Tibial nerve (tissue), 4 donors: ENCODE data around the gene CFHR5. TPM values are rescaled to one million over a fixed set of nuclear protein-coding genes. Genes with fewer than 3 reads are reported as not detected.
"Not testable (repeated sequence)": the region's sequence is repeated elsewhere in the genome, so short reads cannot be mapped to it uniquely, and the experiment has no call there.

Experiments used
- DNase-seq, 2 donors: peaks; one replicate each; pipeline ENCODE4 v3.0.0-alpha.2; 2019; ENCODE audit warnings: low spot score in 2 of 2
- H3K27ac ChIP-seq, 4 donors: fragments of 200-600 bp; sonication (generic) in 3 of 4; one replicate each; pipeline ENCODE4 v1.5.1; 2017 to 2019; ENCODE audit warnings: mild to moderate bottlenecking in 1 of 4
- H3K27me3 ChIP-seq, 2 donors: fragments of 200-600 bp; sonication (generic) in 1 of 2; one replicate each; pipeline versions ENCODE4 v1.5.1 to v1.6.0; 2017 to 2019
- H3K36me3 ChIP-seq, 3 donors: fragments of 200-600 bp; sonication (generic); one replicate each; pipeline ENCODE4 v1.5.1; 2018 to 2019
- H3K4me1 ChIP-seq, 4 donors: fragments of 200-600 bp; sonication (generic) in 3 of 4; one replicate each; pipeline ENCODE4 v1.5.1; 2017 to 2019
- H3K4me3 ChIP-seq, 4 donors: fragments of 200-600 bp; sonication (generic) in 3 of 4; one replicate each; pipeline ENCODE4 v1.5.1; 2017 to 2019; ENCODE audit warnings: mild to moderate bottlenecking in 1 of 4, moderate library complexity in 1 of 4
- H3K9me3 ChIP-seq, 4 donors: fragments of 200-600 bp; sonication (generic) in 3 of 4; one replicate each; pipeline ENCODE4 v1.5.1; 2017 to 2019
- EP300 ChIP-seq, 2 donors: sonication (generic); formaldehyde crosslinking; IDR thresholded peaks; one replicate each; pipeline ENCODE4 v1.6.1; 2017; ENCODE audit warnings: antibody characterized with exemption in 2 of 2, mild to moderate bottlenecking in 1 of 2
- POLR2A ChIP-seq, 2 donors: fragments of 450-650 bp; IDR thresholded peaks; one replicate each; pipeline ENCODE4 v1.6.1; 2017; ENCODE audit warnings: antibody characterized with exemption in 2 of 2, mild to moderate bottlenecking in 2 of 2, moderate library complexity in 2 of 2
- WGBS, 2 donors: methylation state at CpG; one replicate each; pipeline ENCODE4 v1.1.5; 2018; 5-methylcytosine and 5-hydroxymethylcytosine counted together
- total RNA-seq, 4 donors: library from RNA; depleted of rRNA; stranded (reverse); fragments of >200 nt; gene quantifications; one replicate each; pipeline ENCODE4 v1.1.0, GENCODE V29; 2016
- TF ChIP-seq, protein P1 (sequence below), 5 experiments: fragments of 200-600 bp in 3 of 5; fragments of 450-650 bp in 2 of 5; sonication (generic) in 3 of 5; IDR thresholded peaks; one replicate each; pipeline ENCODE4 v1.5.1; 2016 to 2019; ENCODE audit warnings: antibody characterized with exemption in 5 of 5, mild to moderate bottlenecking in 3 of 5, moderate library complexity in 2 of 5

Gene CFHR5
- not detected for total RNA-seq

DNA sequence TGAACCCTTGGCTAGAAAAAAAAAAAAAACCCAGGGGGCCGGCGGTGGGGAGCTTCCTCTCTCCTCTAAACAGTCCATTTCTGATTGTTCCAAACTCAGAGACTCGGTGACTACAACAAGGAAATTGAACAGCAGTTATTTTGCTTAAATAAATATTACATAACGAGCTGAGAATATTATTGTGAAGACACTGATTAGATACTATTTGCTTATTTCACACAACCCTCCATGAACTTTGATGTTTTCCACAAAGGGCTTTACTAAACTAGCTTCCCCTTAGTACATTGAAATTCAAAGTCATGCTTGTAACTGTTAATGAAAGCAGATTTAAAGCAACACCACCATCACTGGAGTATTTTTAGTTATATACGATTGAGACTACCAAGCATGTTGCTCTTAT lies at the start of gene CFHR5:
CFHR5 (plus strand) TSS at position 279 of the 400 bp plus-strand sequence; CDS start at position 388, 109 bp downstream.
- Histone ChIP-seq H3K36me3 (no peaks in the 10 kb centered on the region), H3K27me3 (no peaks in the 10 kb centered on the region), H3K4me3 (no peak within 1 kb of the TSS), H3K4me1 (no peaks in the 10 kb centered on the region), H3K27ac (no peak within 1 kb of the TSS), H3K9me3 (no peaks in the 10 kb centered on the region)
- TF ChIP-seq EP300 (IDR thresholded peaks at IDR 0.05) = no peak
- no peak for TF ChIP-seq POLR2A (IDR thresholded peaks at IDR 0.05)
- TF ChIP-seq, protein P1, sequence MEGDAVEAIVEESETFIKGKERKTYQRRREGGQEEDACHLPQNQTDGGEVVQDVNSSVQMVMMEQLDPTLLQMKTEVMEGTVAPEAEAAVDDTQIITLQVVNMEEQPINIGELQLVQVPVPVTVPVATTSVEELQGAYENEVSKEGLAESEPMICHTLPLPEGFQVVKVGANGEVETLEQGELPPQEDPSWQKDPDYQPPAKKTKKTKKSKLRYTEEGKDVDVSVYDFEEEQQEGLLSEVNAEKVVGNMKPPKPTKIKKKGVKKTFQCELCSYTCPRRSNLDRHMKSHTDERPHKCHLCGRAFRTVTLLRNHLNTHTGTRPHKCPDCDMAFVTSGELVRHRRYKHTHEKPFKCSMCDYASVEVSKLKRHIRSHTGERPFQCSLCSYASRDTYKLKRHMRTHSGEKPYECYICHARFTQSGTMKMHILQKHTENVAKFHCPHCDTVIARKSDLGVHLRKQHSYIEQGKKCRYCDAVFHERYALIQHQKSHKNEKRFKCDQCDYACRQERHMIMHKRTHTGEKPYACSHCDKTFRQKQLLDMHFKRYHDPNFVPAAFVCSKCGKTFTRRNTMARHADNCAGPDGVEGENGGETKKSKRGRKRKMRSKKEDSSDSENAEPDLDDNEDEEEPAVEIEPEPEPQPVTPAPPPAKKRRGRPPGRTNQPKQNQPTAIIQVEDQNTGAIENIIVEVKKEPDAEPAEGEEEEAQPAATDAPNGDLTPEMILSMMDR (IDR thresholded peaks at IDR 0.05) = no peak
- 60% methylated on average over 5 of the region's 5 CpGs for WGBS, 2 donors
- no peak for DNase-seq

DNA sequence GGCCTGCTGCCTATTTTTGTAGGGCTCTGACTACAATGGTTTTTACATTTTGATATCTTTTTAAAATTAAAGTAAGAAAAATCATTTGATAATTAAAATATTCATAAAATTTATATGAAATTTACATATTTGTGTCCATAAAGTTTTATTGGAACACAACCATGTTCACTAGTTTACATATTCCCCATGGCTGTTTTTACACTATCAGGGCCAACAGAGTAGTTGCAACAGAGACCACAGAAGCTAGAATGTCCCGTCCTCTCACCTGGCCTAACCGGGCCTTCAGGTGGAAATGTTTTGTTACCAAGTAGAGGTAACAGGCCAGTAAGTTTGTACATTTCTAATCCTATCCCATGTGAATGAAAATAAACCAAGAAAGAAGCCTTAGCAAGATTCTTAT lies 44.5 kb upstream of the CFHR5 start:
- DNase-seq, H3K36me3 ChIP-seq, H3K27me3 ChIP-seq, H3K4me1 ChIP-seq, H3K4me3 ChIP-seq, H3K9me3 ChIP-seq, H3K27ac ChIP-seq: not testable (repeated sequence)
- 90 to 95% methylated on average over 2 of the region's 2 CpGs for whole genome bisulfite sequencing, 2 donors

DNA sequence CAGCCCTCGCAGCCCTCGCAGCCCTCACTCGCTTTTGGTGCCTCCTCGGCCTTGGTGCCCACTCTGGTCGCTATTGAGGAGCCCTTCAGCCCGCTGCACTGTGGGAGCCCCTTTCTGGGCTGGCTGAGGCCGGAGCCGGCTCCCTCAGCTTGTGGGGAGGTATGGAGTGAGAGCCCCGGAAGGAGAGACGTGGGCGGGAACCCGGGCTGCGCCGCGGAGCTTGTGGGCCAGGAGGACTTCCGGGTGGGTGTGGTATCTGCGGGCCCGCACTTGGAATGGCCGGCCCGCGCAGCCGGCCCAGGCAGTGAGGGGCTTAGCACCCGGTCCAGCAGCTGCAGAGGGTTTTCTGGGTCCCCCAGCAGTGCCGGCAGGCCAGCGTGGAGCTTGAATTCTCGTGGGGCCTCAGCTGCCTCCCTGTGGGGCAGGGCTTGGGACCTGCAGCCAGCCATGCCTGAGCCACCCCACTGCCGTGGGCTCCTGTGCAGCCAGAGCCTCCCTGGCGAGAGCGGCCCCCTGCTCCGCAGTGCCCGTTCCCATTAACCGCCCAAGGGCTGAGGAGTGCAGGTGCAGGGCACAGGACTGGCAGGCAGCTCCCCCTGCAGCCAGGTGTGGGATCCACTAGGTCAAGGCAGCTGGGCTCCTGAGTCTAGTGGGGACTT lies 43.7 kb upstream of the CFHR5 start:
- DNase-seq = no peak

DNA sequence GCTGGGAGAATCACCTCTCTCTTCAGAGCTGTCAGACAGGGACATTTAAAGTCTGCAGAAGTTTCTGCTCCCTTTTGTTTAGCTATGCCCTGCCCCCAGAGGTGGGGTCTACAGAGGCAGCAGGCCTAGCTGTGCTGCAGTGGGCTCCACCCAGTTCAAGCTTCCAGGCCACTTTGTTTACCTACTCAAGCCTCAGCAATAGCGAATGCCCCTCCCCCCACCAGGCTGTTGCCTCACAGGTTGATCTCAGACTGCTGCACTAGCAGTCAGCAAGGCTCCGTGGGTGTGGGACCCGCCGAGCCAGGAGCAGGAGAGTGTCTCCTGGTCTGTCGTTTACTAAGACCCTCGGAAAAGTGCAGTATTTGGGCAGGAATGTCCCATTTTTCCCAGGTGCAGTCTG lies 35.9 kb upstream of the CFHR5 start:
- not testable (repeated sequence) for H3K9me3 ChIP-seq, H3K4me1 ChIP-seq, H3K4me3 ChIP-seq, H3K36me3 ChIP-seq, H3K27ac ChIP-seq, DNase-seq, H3K27me3 ChIP-seq
- 77 to 94% methylated on average over 6 of the region's 6 CpGs for WGBS, 2 donors

More for the DNA sequence above, 43.7 kb upstream of the CFHR5 start:
- no peaks in the 10 kb centered on the region for H3K36me3 ChIP-seq
- H3K4me1 ChIP-seq = no peaks in the 10 kb centered on the region
- 91 to 93% methylated on average over 6 to 32 of the region's 32 CpGs for WGBS, 2 donors
- TF ChIP-seq POLR2A (IDR thresholded peaks at IDR 0.05) = no peak
- no peak for TF ChIP-seq EP300 (IDR thresholded peaks at IDR 0.05)
- TF ChIP-seq, protein P1 (IDR thresholded peaks at IDR 0.05) = no peak
- H3K9me3 ChIP-seq = no peaks in the 10 kb centered on the region
- H3K4me3 ChIP-seq = no peak overlapping the region
- H3K27ac ChIP-seq = no peak overlapping the region
- no peaks in the 10 kb centered on the region for H3K27me3 ChIP-seq

DNA sequence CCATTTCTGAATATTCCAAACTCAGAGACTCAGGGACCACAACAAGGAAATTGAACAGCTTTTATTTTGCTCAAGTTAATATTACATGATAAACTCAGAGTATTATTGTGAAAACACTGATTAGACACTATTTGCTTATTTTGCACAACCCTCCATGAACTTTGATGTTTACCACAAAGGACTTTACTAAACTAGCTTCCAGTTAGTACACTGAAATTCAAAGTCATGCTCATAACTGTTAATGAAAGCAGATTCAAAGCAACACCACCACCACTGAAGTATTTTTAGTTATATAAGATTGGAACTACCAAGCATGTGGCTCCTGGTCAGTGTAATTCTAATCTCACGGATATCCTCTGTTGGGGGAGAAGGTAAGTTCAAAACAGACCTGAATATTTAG lies 33.8 kb upstream of the CFHR5 start, which contains the start of gene CFHR2:
CFHR2 (plus strand) TSS at position 171 of the 400 bp plus-strand sequence; CDS start at position 314, 143 bp downstream.
- DNase-seq, H3K27me3 ChIP-seq, H3K36me3 ChIP-seq, H3K27ac ChIP-seq, H3K4me3 ChIP-seq, H3K4me1 ChIP-seq, H3K9me3 ChIP-seq: not testable (repeated sequence)
- WGBS, 2 donors = no CpG with 5 or more reads among the region's 1 CpG

DNA sequence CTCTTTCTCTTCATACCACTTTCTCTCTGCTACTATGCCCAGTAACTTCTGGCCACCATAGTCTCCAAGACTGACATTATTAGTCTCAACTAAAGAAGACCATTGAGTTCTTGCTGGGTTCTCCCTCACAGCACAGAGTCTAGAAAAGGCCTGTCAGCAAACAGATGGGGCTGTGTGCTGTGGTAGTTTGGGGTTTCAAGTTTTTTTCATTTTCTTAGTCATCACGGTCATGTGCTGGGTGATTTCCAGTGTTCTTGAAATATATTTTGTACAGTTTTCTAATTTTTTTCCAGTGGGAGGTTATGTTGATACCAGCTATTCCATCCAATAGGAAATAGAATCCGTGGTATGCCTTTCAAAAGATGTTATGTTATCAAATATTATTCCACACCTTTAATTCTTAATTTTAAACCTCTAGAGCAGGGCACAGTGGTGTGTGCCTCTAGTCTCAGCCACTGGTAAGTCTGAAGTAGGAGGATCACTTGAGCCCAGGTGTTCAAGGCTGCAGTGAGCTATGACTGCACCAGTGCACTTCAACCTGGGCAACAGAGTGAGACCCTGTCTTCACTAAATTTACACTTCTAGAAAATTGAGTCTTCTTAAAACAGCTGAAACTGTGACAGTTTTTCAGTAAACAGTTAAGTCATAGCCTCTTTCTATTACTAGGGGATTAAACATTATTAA lies 25.5 kb upstream of the CFHR5 start:
- TF ChIP-seq EP300 (IDR thresholded peaks at IDR 0.05) = no peak
- TF ChIP-seq, protein P1 (IDR thresholded peaks at IDR 0.05) = no peak
- no peak for TF ChIP-seq POLR2A (IDR thresholded peaks at IDR 0.05)
- H3K4me1 ChIP-seq = no peaks in the 10 kb centered on the region
- no peaks in the 10 kb centered on the region for H3K9me3 ChIP-seq
- no peaks in the 10 kb centered on the region for H3K27me3 ChIP-seq
- 56 to 71% methylated on average over 2 of the region's 2 CpGs for WGBS, 2 donors
- no peaks in the 10 kb centered on the region for H3K36me3 ChIP-seq
- no peak overlapping the region for H3K4me3 ChIP-seq
- no peak for DNase-seq
- H3K27ac ChIP-seq = no peak overlapping the region
